ENCODE data around the gene ZNF579. TPM values are rescaled to one million over a fixed set of nuclear protein-coding genes. Genes with fewer than 3 reads are reported as not detected.

ZNF579 gene
- total and polyA plus RNA-seq, 2 of the 13 experiments (the other 11 are each of a cell fraction or from before 2014, with no cell fraction given) = 2.1 to 2.9 TPM

DNA sequence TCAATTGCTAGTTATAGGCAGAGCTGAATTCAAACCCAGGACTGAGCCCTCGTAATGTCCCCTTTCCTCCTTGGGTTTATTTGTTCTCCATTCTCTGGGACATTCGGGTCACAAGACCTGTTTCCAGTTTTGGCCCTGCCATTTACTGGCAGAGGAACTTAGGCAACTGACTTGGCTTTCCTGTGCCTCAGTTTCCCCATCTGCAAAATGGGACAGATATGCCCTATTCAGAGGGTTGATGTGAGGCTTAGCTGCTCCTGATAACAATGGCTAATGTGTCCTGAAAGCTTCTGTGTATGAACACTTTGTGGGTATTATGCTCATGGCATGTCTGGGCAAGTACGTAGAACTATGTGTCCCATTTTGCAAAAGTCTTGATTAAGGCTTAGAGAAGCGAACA lies 20.4 kb upstream of the ZNF579 start (continued):
- TF ChIP-seq, protein P1, sequence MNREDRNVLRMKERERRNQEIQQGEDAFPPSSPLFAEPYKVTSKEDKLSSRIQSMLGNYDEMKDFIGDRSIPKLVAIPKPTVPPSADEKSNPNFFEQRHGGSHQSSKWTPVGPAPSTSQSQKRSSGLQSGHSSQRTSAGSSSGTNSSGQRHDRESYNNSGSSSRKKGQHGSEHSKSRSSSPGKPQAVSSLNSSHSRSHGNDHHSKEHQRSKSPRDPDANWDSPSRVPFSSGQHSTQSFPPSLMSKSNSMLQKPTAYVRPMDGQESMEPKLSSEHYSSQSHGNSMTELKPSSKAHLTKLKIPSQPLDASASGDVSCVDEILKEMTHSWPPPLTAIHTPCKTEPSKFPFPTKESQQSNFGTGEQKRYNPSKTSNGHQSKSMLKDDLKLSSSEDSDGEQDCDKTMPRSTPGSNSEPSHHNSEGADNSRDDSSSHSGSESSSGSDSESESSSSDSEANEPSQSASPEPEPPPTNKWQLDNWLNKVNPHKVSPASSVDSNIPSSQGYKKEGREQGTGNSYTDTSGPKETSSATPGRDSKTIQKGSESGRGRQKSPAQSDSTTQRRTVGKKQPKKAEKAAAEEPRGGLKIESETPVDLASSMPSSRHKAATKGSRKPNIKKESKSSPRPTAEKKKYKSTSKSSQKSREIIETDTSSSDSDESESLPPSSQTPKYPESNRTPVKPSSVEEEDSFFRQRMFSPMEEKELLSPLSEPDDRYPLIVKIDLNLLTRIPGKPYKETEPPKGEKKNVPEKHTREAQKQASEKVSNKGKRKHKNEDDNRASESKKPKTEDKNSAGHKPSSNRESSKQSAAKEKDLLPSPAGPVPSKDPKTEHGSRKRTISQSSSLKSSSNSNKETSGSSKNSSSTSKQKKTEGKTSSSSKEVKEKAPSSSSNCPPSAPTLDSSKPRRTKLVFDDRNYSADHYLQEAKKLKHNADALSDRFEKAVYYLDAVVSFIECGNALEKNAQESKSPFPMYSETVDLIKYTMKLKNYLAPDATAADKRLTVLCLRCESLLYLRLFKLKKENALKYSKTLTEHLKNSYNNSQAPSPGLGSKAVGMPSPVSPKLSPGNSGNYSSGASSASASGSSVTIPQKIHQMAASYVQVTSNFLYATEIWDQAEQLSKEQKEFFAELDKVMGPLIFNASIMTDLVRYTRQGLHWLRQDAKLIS (CRISPR knock-in tag; IDR thresholded peaks at IDR 0.05) = 0 out of 2 replicates have a peak, but pooled peaks have one; percentile 25
- TF ChIP-seq, protein P2, sequence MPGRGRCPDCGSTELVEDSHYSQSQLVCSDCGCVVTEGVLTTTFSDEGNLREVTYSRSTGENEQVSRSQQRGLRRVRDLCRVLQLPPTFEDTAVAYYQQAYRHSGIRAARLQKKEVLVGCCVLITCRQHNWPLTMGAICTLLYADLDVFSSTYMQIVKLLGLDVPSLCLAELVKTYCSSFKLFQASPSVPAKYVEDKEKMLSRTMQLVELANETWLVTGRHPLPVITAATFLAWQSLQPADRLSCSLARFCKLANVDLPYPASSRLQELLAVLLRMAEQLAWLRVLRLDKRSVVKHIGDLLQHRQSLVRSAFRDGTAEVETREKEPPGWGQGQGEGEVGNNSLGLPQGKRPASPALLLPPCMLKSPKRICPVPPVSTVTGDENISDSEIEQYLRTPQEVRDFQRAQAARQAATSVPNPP (CRISPR knock-in tag; IDR thresholded peaks at IDR 0.05) = no peak

DNA sequence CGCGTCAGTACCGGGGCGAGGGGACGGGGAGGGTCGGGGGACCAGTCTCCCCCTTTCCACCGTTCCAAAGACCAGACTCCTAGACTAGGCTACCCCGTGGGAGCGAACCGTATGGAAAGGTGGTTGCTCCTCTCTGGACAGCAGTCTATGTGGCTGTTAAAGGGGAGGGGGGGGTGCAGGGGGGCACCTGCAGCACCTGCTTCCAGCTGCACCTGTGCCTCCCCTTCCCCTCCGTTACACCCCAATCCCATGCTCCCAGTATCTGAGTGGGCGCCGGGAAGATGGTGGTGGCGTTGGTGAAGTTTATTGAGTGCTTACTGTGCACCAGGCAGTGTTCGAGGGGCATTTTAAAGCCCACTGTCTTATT lies 20.0 kb upstream of the ZNF579 start:
- H3K4me3 ChIP-seq (replicated peaks in 1 of 3; ENCODE audit: insufficient read depth in 1 of 3, low read depth in 2 of 3, low read length in 3 of 3) = peak overlapping the region; percentile 73 to 94 (median 90)
- no TSS peak for BruUV-seq (replicated peaks)
- H3K36me3 ChIP-seq (replicated peaks in 1 of 2; ENCODE audit: control insufficient read depth in 1 of 2, insufficient read depth in 2 of 2, low read length in 2 of 2) = peaks cover 5 to 18% of the 10 kb centered on the region in 2 experiments; a peak in 4 of 5 replicates
- intact Hi-C loops (cut with micrococcal nuclease; ENCODE audit: unreplicated experiment) = loop anchor here (2.0 to 10.0 kb wide), 2 partner anchors 14 to 46 kb away; no protein-coding TSS in a partner anchor
- in situ Hi-C loops (cut with HindIII; ENCODE audit: extremely low pct_ligation_motif_present, low pct_unique_long_range_greater_than_20kb) = no loop called here
- peaks cover 42% of the 10 kb centered on the region for H3K4me1 ChIP-seq (ENCODE audit: insufficient read depth, low read length)
- H3K79me2 ChIP-seq (ENCODE audit: insufficient read depth, low read length) = peaks cover 2% of the 10 kb centered on the region
- H3K9ac ChIP-seq (ENCODE audit: insufficient read depth, low read depth, low read length) = peak overlapping the region; percentile 75
- 0 out of 2 replicates have a peak, but pooled peaks cover 6% of the 10 kb centered on the region for H4K20me1 ChIP-seq (ENCODE audit: insufficient read depth, low read length)
- no peaks in the 10 kb centered on the region; a peak in 1 of 5 replicates for H3K27me3 ChIP-seq (ENCODE audit: control insufficient read depth in 1 of 2, insufficient read depth in 2 of 2, low read length in 2 of 2)
- no peak overlapping the region for H2AFZ ChIP-seq (ENCODE audit: low read length)
- H3K4me2 ChIP-seq (ENCODE audit: low read depth, low read length) = peak overlapping the region; percentile 88
- CTCF ChIA-PET (ENCODE audit: low intra/inter-chr PET ratio, low total read pairs) = no interaction called here
- H3K27ac ChIP-seq (ENCODE audit: extremely low read length, insufficient read depth, low read length) = peak overlapping the region; percentile 98
- DNase-seq (ENCODE audit: low spot score) (no peak), ATAC-seq (no peak), FAIRE-seq (no peak)
- H3K9me3 ChIP-seq (ENCODE audit: low read length) = no peaks in the 10 kb centered on the region
- WGBS (ENCODE audit: low lambda C conversion rate) = 34% methylated on average over 5 of the region's 15 CpGs
- POLR2A ChIA-PET = interaction anchor here (1.1 to 4.9 kb wide), 9 partner anchors 15 to 344 kb away, joined by 3 to 66 read pairs (median 13); partner anchors contain the start of genes SBK3, ZNF579 and ZNF784
- TF ChIP-seq HNRNPH1 (optimal IDR thresholded peaks at IDR 0.05; ENCODE audit: low read depth, low read length) = peak; percentile 44
- TF ChIP-seq PHF20 (CRISPR knock-in tag; IDR thresholded peaks at IDR 0.05) = 0 out of 2 replicates have a peak, but pooled peaks have one; percentile 36
- TF ChIP-seq CHD4 (IDR thresholded peaks at IDR 0.05; ENCODE audit: borderline replicate concordance, low read length) = 0 out of 2 replicates have a peak, but pooled peaks have one; percentile 7
- TF ChIP-seq NONO (IDR thresholded peaks at IDR 0.05) = no peak
- no peak; the same call in 1 of the 2 replicates for TF ChIP-seq NONO (CRISPR knock-in tag; conservative IDR thresholded peaks at IDR 0.05)
- 0 out of 2 replicates have a peak, but pooled peaks have one; percentile 13 for TF ChIP-seq ZNF335 (CRISPR knock-in tag; IDR thresholded peaks at IDR 0.05)
- TF ChIP-seq KLF11 (CRISPR knock-in tag; IDR thresholded peaks at IDR 0.05) = 0 out of 2 replicates have a peak, but pooled peaks have one; percentile 3
